NOMO-1 treated with dmso at 0.1 percent for 144 hours (cell line): ENCODE results near the gene NCAPD2.

Experiments used
- DNase-seq: peaks from one replicate; lab custom pipeline; 2025; ENCODE audit not compliant: unreplicated experiment; lab: John Stamatoyannopoulos, UW

NCAPD2 gene, protein sequence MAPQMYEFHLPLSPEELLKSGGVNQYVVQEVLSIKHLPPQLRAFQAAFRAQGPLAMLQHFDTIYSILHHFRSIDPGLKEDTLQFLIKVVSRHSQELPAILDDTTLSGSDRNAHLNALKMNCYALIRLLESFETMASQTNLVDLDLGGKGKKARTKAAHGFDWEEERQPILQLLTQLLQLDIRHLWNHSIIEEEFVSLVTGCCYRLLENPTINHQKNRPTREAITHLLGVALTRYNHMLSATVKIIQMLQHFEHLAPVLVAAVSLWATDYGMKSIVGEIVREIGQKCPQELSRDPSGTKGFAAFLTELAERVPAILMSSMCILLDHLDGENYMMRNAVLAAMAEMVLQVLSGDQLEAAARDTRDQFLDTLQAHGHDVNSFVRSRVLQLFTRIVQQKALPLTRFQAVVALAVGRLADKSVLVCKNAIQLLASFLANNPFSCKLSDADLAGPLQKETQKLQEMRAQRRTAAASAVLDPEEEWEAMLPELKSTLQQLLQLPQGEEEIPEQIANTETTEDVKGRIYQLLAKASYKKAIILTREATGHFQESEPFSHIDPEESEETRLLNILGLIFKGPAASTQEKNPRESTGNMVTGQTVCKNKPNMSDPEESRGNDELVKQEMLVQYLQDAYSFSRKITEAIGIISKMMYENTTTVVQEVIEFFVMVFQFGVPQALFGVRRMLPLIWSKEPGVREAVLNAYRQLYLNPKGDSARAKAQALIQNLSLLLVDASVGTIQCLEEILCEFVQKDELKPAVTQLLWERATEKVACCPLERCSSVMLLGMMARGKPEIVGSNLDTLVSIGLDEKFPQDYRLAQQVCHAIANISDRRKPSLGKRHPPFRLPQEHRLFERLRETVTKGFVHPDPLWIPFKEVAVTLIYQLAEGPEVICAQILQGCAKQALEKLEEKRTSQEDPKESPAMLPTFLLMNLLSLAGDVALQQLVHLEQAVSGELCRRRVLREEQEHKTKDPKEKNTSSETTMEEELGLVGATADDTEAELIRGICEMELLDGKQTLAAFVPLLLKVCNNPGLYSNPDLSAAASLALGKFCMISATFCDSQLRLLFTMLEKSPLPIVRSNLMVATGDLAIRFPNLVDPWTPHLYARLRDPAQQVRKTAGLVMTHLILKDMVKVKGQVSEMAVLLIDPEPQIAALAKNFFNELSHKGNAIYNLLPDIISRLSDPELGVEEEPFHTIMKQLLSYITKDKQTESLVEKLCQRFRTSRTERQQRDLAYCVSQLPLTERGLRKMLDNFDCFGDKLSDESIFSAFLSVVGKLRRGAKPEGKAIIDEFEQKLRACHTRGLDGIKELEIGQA (N-terminal part only)

GRCh38 chr12:6493497-6494257, at the start of gene NCAPD2:
Gene NCAPD2 (plus strand): TSS chr12:6494102. CDS start chr12:6495099, 997 bp downstream.
- DNase-seq: peak; percentile 99

DNA sequence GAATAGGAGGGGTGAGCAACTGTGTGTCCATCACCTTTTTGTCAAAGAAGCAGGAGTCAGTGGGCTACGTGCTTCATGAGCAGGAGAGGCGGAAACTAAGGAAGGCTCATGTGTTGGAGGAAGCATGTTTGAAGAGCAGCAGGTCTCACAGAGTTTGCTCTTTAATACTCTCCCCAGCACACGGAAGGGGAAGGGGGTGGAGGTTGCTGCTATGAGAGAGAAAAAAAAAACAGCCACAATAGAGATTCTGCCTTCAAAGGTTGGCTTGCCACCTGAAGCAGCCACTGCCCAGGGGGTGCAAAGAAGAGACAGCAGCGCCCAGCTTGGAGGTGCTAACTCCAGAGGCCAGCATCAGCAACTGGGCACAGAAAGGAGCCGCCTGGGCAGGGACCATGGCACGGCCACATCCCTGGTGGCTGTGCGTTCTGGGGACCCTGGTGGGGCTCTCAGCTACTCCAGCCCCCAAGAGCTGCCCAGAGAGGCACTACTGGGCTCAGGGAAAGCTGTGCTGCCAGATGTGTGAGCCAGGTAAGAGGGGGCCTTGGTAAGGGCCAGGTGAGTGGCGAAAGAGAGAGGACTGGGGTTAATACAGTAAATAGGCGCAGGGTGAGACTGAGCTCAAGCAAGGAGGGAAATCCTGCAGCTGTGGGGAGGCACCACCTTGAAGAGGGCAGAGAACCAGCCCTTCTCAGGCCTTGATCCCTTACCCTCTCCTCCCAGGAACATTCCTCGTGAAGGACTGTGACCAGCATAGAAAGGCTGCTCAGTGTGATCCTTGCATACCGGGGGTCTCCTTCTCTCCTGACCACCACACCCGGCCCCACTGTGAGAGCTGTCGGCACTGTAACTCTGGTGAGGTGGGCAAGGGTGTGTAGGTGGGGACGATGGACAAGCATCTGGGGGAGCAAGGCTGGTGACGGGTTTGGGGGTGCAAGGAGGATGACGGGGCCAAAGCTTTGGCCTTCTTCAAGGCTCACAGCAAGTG, 48.9 kb upstream of the NCAPD2 start, which contains the start of gene CD27:
TSS of gene CD27 (plus strand) at position 252 of the 985 bp plus-strand sequence. CDS start at position 393, 141 bp downstream.
- DNase-seq: no peak

DNA sequence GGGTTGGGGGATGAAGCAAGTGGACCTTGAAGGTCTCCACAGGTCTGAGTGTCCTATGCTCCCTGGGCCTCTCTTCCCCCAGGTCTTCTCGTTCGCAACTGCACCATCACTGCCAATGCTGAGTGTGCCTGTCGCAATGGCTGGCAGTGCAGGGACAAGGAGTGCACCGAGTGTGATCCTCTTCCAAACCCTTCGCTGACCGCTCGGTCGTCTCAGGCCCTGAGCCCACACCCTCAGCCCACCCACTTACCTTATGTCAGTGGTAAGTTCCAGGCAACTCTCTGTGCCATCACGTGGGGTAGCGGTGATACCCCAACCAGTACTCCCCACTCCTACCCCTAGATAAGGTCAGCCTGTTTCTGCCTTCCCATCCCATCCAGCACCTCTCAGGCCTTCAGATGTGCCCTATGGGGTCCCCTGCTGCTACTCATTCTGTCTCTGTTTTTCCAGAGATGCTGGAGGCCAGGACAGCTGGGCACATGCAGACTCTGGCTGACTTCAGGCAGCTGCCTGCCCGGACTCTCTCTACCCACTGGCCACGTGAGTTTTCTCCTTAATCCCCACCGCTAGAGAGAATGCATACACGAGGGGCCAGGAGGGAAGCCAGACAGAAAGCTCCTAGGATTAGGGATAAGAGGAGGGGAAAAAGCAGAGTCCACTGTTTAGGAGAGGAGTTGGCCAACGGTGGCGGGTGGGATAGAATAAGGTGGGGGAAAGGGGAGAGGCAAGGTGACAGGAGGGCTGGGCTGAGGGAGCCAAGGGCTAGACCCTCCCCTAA, 43.6 kb upstream of the NCAPD2 start:
- no peak for DNase-seq

DNA sequence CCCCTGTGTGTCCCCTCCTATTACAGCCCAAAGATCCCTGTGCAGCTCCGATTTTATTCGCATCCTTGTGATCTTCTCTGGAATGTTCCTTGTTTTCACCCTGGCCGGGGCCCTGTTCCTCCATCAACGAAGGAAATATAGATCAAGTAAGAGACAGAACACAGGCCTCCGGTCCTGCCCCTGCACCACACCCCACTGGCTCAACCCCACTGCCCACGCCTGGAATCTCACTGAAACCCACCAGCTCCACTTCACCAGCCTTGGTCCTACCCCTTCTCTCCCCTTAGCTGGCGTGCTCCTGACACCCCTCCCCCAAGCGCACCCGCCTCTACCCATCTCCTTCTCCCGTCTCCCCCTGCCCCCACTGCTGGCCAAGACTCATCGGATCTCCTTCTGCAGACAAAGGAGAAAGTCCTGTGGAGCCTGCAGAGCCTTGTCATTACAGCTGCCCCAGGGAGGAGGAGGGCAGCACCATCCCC, 43.0 kb upstream of the NCAPD2 start:
- DNase-seq: no peak

- DNase-seq: peak; percentile 39
These were observed 42.3 kb upstream of the NCAPD2 start, which contains the start of gene TAPBPL for GRCh38 chr12:6451348-6452244. Gene TAPBPL (plus strand): TSS chr12:6452042. CDS start chr12:6452249, 207 bp downstream.

GRCh38 chr12:6452245-6452943, 41.5 kb upstream of the NCAPD2 start:
- DNase-seq: no peak

DNA sequence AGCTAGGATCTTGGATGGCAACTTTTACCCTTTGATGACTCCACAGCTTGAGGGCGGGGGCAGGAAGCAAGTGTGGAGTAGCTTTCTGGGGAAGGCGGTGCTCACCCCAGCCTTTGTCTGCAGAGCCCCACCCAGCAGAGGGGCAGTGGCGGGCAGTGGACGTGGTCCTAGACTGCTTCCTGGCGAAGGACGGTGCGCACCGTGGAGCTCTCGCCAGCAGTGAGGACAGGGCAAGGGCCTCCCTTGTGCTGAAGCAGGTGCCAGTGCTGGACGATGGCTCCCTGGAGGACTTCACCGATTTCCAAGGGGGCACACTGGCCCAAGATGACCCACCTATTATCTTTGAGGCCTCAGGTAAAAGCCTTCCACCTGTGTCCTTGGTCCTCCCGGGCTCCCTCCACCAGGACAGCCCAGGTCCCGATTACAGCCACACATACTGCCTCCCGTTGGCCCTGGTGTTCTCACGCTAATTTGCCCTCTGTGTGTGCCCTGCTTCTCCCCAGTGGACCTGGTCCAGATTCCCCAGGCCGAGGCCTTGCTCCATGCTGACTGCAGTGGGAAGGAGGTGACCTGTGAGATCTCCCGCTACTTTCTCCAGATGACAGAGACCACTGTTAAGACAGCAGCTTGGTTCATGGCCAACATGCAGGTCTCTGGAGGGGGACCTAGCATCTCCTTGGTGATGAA, 40.8 kb upstream of the NCAPD2 start:
- no peak for DNase-seq

GRCh38 chr12:6457220-6457945, 36.5 kb upstream of the NCAPD2 start:
- DNase-seq: no peak

DNA sequence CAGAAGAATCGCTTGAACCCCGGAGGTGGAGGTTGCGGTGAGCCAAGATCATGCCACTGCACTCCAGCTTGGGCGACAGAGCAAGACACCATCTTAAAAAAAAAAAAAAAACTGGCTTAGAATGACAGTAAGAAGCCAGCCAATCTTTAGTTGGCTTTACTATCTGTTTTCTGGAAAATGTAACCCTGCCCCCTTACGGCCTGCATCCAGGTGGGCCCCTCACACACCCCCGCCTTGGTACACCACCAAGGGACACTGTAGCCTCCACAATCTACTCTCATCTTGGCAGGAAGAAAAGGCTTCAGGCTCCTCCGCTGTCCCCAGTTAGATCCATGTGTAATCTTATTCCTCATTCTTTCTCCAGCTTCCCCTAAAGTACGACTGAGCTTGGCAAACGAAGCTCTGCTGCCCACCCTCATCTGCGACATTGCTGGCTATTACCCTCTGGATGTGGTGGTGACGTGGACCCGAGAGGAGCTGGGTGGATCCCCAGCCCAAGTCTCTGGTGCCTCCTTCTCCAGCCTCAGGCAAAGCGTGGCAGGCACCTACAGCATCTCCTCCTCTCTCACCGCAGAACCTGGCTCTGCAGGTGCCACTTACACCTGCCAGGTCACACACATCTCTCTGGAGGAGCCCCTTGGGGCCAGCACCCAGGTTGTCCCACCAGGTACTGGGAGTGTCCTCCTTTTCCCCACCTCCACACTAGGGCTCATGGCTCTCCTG, 35.5 kb upstream of the NCAPD2 start:
- DNase-seq: no peak

GRCh38 chr12:6459004-6459337, 34.9 kb upstream of the NCAPD2 start:
- no peak for DNase-seq

- no peak for DNase-seq
These were observed 33.0 kb upstream of the NCAPD2 start for GRCh38 chr12:6460751-6461371.

DNA sequence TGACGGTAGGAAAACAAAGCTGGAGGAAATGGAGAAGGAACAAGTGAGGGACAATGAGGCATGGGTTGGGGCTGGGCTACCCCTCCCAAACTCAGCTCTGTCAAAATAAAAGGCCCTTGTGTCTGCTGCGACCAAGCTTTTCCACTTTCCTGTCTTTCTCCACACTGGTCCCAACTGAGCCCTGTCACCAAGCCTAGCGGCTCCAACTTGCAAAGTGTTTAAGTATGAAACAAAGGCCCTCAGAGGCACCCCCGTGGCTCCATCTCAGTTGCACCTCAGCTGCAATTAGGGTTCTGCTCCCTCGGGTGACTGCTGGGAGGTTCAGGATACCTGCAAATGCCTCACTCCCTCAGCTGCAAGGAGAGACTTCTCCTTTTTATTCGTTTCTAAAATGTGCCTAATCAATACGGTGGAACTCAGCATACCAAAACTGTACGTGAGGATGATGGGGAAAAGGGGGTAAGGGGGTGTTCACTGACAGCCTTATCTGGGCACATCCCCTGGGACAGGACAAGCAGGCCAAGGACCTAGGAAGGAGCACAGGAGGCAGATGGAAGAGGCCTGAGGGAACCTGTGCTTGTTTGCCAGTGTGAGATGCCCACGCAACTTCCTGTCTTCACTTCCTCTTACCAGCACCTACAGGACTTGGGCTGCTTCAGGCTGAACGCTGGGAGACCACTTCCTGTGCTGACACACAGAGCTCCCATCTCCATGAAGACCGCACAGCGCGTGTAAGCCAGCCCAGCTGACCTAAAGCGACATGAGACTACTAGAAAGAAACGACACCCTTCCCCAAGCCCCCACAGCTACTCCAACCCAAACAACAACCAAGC, 32.3 kb upstream of the NCAPD2 start:
- peak; percentile 93 for DNase-seq
